Measurements from ENCODE around the gene MFRP. TPM values are rescaled to one million over a fixed set of nuclear protein-coding genes. Genes with fewer than 3 reads are reported as not detected.

Gene MFRP
- polyA plus RNA-seq, 1 experiment: not detected

Small RNAs within 50 kb of the gene (small RNA-seq; reads per million reads assigned to genes)
- gene RF01225 (ENCODE audit: insufficient read length, low read depth): not detected
- gene RNU6-262P (ENCODE audit: insufficient read length, low read depth): not detected

Other genes starting within 250 kb of the MFRP start
- 59.2 and 62.5 TPM in 2 replicates for gene DPAGT1, start 244.9 kb downstream of the MFRP start, polyA plus RNA-seq (2011; rRNA removed)
- 2.8 and 3.4 TPM in 2 replicates for gene C2CD2L, start 239.4 kb downstream of the MFRP start, polyA plus RNA-seq (2011; rRNA removed)
- gene HINFP, start 225.1 kb downstream of the MFRP start, polyA plus RNA-seq (2011; rRNA removed): 14.9 and 16.4 TPM in 2 replicates
- 0.21 and 0.30 TPM in 2 replicates for gene ABCG4, start 197.7 kb downstream of the MFRP start, polyA plus RNA-seq (2011; rRNA removed)
- 4.7 and 6.4 TPM in 2 replicates for gene NLRX1, start 178.0 kb downstream of the MFRP start, polyA plus RNA-seq (2011; rRNA removed)
- gene NHERF4, start 161.2 kb downstream of the MFRP start, polyA plus RNA-seq (2011; rRNA removed): not detected in 2 replicates
- 19.9 and 24.3 TPM in 2 replicates for gene CBL, start 140.4 kb downstream of the MFRP start, polyA plus RNA-seq (2011; rRNA removed)
- 41.9 and 53.4 TPM in 2 replicates for gene MCAM, start 29.6 kb downstream of the MFRP start, polyA plus RNA-seq (2011; rRNA removed)
- gene RNF26, start 12.2 kb downstream of the MFRP start, polyA plus RNA-seq (2011; rRNA removed): 27.1 and 35.3 TPM in 2 replicates
- gene C1QTNF5, start 5.8 kb downstream of the MFRP start, polyA plus RNA-seq (2011; rRNA removed): 8.3 and 10.9 TPM in 2 replicates
- 0.32 and 0.46 TPM in 2 replicates for gene USP2, start 35.0 kb upstream of the MFRP start, polyA plus RNA-seq (2011; rRNA removed)
- 915 and 1,307 TPM in 2 replicates for gene THY1, start 76.5 kb upstream of the MFRP start, polyA plus RNA-seq (2011; rRNA removed)